NT2/D1 (cell line): ENCODE measurements around the gene STAT5B.

ENCODE experiments used
- YY1 ChIP-seq: IDR thresholded peaks from 2 replicates; pipeline ENCODE4 v1.6.1; 2011; ENCODE audit not compliant: insufficient read length, insufficient read depth
- ZNF274 ChIP-seq: IDR thresholded peaks from 2 replicates; pipeline ENCODE4 v1.6.1; 2011; ENCODE audit warnings: mild to moderate bottlenecking, low read depth, low read length

DNA sequence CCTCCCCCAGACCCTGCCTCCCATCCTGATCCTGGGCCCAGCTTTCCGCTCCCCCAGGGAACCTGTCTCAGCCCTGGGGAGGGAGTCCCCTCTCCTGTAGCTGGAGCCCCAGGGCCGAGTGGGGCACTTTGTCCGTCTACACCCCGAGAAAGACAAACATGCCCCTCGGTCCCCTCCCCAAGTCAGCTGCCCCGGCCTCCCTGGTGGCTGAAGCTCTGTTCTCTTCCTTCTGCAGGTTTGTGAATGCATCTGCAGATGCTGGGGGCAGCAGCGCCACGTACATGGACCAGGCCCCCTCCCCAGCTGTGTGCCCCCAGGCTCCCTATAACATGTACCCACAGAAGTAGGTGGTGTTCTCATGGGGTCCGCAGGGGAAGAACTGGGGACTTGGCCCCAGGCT, 33.0 kb upstream of the STAT5B start:
- TF ChIP-seq YY1, result no peak
- TF ChIP-seq ZNF274, result no peak
